Measurements from ENCODE around the gene ERICH6B.

- TF ChIP-seq TAF1 (conservative IDR thresholded peaks at IDR 0.05) = no peak
- TF ChIP-seq CTCF (IDR thresholded peaks at IDR 0.05; ENCODE audit: low read depth, low read length, missing input control) = no peak
- TF ChIP-seq YY1 (IDR thresholded peaks at IDR 0.05) = no peak
- no peak for TF ChIP-seq MAX (IDR thresholded peaks at IDR 0.05)
- no peak for TF ChIP-seq JUND (IDR thresholded peaks at IDR 0.05)
- TF ChIP-seq GABPA (IDR thresholded peaks at IDR 0.05 in 1 of 2, conservative IDR thresholded peaks at IDR 0.05 in 1 of 2) = no peak
- TF ChIP-seq HNF4G (IDR thresholded peaks at IDR 0.05) = no peak
- TF ChIP-seq NR2F2 (IDR thresholded peaks at IDR 0.05) = no peak
- TF ChIP-seq ZBTB33 (IDR thresholded peaks at IDR 0.05) = no peak
- no peak for TF ChIP-seq ATF3 (IDR thresholded peaks at IDR 0.05)
- no peak for TF ChIP-seq EGR1 (IDR thresholded peaks at IDR 0.05; ENCODE audit: low read depth in 2 of 2)
- TF ChIP-seq FOXA1 (IDR thresholded peaks at IDR 0.05) = no peak
Observed at GRCh38 chr13:45594227-45594626, 21.3 kb downstream of the ERICH6B start.
